Mesenchymal stem cell (in vitro differentiated cells and primary cell): Measurements from ENCODE around the gene RBAK.
A peak's percentile ranks its signal among the peaks of the same experiment; 100 is the strongest.

Experiments used
- DNase-seq: peaks from one replicate; pipeline ENCODE4 v3.0.0-alpha.2; 2013
- H2AFZ ChIP-seq: one replicate; pipeline ENCODE4 v1.6.1; 2013; ENCODE audit warnings: low read depth, mild to moderate bottlenecking, control low read depth, inconsistent platforms, low read length, moderate library complexity
- H2AK5ac ChIP-seq: 2 replicates; pipeline ENCODE4 v1.6.1; 2013; ENCODE audit warnings: low read length, moderate library complexity, mild to moderate bottlenecking, inconsistent platforms; ENCODE audit not compliant: severe bottlenecking
- H2BK120ac ChIP-seq: one replicate; pipeline ENCODE4 v1.6.1; 2013; ENCODE audit warnings: low read depth, mild to moderate bottlenecking, inconsistent platforms, low read length, moderate library complexity
- H2BK12ac ChIP-seq, 2 experiments: one replicate each; pipeline ENCODE4 v1.6.1; 2013; ENCODE audit warnings: inconsistent platforms in 2 of 2, low read length in 2 of 2, mild to moderate bottlenecking in 2 of 2, moderate library complexity in 2 of 2, control low read depth in 1 of 2
- H2BK15ac ChIP-seq: one replicate; pipeline ENCODE4 v1.6.1; 2013; ENCODE audit warnings: mild to moderate bottlenecking, low read depth, inconsistent platforms; ENCODE audit not compliant: poor library complexity, severe bottlenecking
- H2BK5ac ChIP-seq: 2 replicates; pipeline ENCODE4 v1.6.1; 2013; ENCODE audit warnings: low read depth, mild to moderate bottlenecking, low read length, control low read depth, inconsistent platforms; ENCODE audit not compliant: poor library complexity, severe bottlenecking
- H3K14ac ChIP-seq, 2 experiments: one replicate each; pipeline ENCODE4 v1.6.1; 2013; ENCODE audit warnings: inconsistent platforms in 2 of 2, low read length in 2 of 2, control low read depth in 1 of 2, mild to moderate bottlenecking in 1 of 2, moderate library complexity in 1 of 2
- H3K18ac ChIP-seq, 2 experiments: one replicate each; pipeline ENCODE4 v1.6.1; 2013; ENCODE audit warnings: inconsistent platforms in 2 of 2, low read length in 2 of 2, control low read depth in 1 of 2, low read depth in 1 of 2, mild to moderate bottlenecking in 1 of 2
- H3K23ac ChIP-seq, 2 experiments: one replicate each; pipeline ENCODE4 v1.6.1; 2013; ENCODE audit warnings: inconsistent platforms in 2 of 2, low read length in 2 of 2, mild to moderate bottlenecking in 2 of 2, moderate library complexity in 2 of 2, control low read depth in 1 of 2
- H3K27ac ChIP-seq: 2 replicates; pipeline ENCODE4 v1.5.1; 2013; ENCODE audit warnings: mild to moderate bottlenecking, moderate library complexity, low read length, control low read depth, inconsistent platforms; ENCODE audit not compliant: poor library complexity, severe bottlenecking
- H3K27me3 ChIP-seq, 2 experiments: 2 replicates each; pipeline versions ENCODE4 v1.6.1 to v1.7.0; 2013; ENCODE audit warnings: low read length in 2 of 2, mild to moderate bottlenecking in 2 of 2, moderate library complexity in 2 of 2, control low read depth in 1 of 2, inconsistent platforms in 1 of 2; ENCODE audit not compliant: control insufficient read depth in 1 of 2, insufficient read depth in 1 of 2
- H3K36me3 ChIP-seq, 2 experiments: 2 replicates each; pipeline versions ENCODE4 v1.6.1 to v1.7.0; 2013; ENCODE audit warnings: low read length in 2 of 2, control low read depth in 1 of 2, inconsistent platforms in 1 of 2, low read depth in 1 of 2, mild to moderate bottlenecking in 1 of 2; ENCODE audit not compliant: insufficient read depth in 2 of 2, control insufficient read depth in 1 of 2
- H3K4ac ChIP-seq, 2 experiments: one replicate each; pipeline ENCODE4 v1.6.1; 2013; ENCODE audit warnings: inconsistent platforms in 2 of 2, low read length in 2 of 2, mild to moderate bottlenecking in 2 of 2, moderate library complexity in 2 of 2, control low read depth in 1 of 2, low read depth in 1 of 2
- H3K4me1 ChIP-seq: 2 replicates; pipeline ENCODE4 v1.6.1; 2013; ENCODE audit warnings: low read depth, low read length, control low read depth; ENCODE audit not compliant: control insufficient read depth, insufficient read depth
- H3K4me2 ChIP-seq: 2 replicates; pipeline ENCODE4 v1.6.1; 2013; ENCODE audit warnings: low read length, mild to moderate bottlenecking, inconsistent platforms; ENCODE audit not compliant: poor library complexity, severe bottlenecking
- H3K4me3 ChIP-seq, 2 experiments: 2 replicates each; pipeline versions ENCODE4 v1.5.1 to v1.7.0; 2013; ENCODE audit warnings: low read length in 2 of 2, mild to moderate bottlenecking in 2 of 2, control low read depth in 1 of 2, low read depth in 1 of 2; ENCODE audit not compliant: insufficient read depth in 1 of 2
- H3K79me1 ChIP-seq: replicated peaks from 2 replicates; pipeline ENCODE4 v1.6.1; 2013; ENCODE audit warnings: mild to moderate bottlenecking, control low read depth, low read length, inconsistent platforms; ENCODE audit not compliant: poor library complexity, severe bottlenecking
- H3K9ac ChIP-seq: 2 replicates; pipeline ENCODE4 v1.7.0; 2013; ENCODE audit warnings: mild to moderate bottlenecking, low read length, moderate library complexity
- H3K9me3 ChIP-seq: 2 replicates; pipeline ENCODE4 v1.7.0; 2013; ENCODE audit warnings: mild to moderate bottlenecking, low read length; ENCODE audit not compliant: control insufficient read depth
- H4K8ac ChIP-seq: one replicate; pipeline ENCODE4 v1.6.1; 2013; ENCODE audit warnings: inconsistent platforms, mild to moderate bottlenecking, low read length, moderate library complexity
- H4K91ac ChIP-seq: one replicate; pipeline ENCODE4 v1.6.1; 2013; ENCODE audit warnings: mild to moderate bottlenecking, low read length, inconsistent platforms
- WGBS: methylation state at CpG from one replicate; pipeline ENCODE4 v1.1.7; 2013; ENCODE audit warnings: mixed read lengths; 5-methylcytosine and 5-hydroxymethylcytosine counted together

The RBAK gene

DNA sequence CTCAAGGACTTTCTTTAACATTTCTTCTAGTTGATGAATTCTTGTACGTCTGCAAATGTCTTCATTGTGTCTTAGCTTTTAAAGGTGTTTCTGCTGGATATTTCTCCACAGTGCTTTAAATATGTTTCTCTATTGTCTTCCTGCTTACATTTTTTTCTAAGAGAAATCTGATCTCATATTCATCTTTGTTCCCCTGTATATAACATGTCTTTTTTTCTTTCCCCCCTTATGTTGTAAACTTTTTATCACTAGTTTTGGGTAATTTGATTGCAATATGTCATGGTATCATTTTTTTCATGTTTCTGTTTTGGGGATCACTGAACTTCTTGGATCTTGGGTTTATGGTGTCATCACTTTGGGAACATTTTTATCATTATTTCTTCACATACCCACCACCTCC lies 7.5 kb downstream of the RBAK start:
- Histone ChIP-seq H3K4me3 (no peak overlapping the region), H3K79me1 (peaks cover 7% of the 10 kb centered on the region), H2BK12ac (no peak overlapping the region), H3K4me1 (no peaks in the 10 kb centered on the region), H3K4me2 (no peak overlapping the region), H3K23ac (no peak overlapping the region), H2BK5ac (no peak overlapping the region), H3K9ac (no peak overlapping the region), H2AK5ac (no peak overlapping the region), H3K27ac (no peak overlapping the region), H3K14ac (no peak overlapping the region), H2AFZ (no peak overlapping the region), H3K4ac (no peak overlapping the region), H2BK120ac (no peak overlapping the region), H3K36me3 (peaks cover 36 to 90% of the 10 kb centered on the region in 2 experiments), H3K9me3 (peaks cover 83% of the 10 kb centered on the region), H2BK15ac (no peak overlapping the region), H4K91ac (no peak overlapping the region), H3K18ac (no peak overlapping the region), H4K8ac (no peak overlapping the region), H3K27me3 (no peaks in the 10 kb centered on the region)
- DNase-seq, result no peak
- WGBS, result no CpG with 5 or more reads among the region's 1 CpG

DNA sequence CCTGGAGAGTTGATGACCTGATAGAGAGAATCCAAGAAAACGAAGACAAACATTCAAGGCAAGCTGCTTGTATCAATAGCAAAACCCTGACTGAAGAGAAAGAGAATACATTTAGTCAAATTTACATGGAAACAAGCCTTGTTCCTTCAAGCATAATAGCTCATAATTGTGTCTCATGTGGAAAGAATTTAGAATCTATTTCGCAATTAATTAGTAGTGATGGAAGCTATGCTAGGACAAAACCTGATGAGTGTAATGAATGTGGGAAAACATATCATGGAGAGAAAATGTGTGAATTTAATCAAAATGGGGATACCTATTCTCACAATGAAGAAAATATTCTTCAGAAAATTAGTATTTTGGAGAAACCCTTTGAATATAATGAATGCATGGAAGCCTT lies 18.0 kb downstream of the RBAK start:
- no peak overlapping the region for H3K18ac ChIP-seq
- H3K36me3 ChIP-seq, result peaks cover 27 to 96% of the 10 kb centered on the region in 2 experiments
- H3K27me3 ChIP-seq, result no peaks in the 10 kb centered on the region
- peaks cover 100% of the 10 kb centered on the region for H3K9me3 ChIP-seq
- peak overlapping the region in 1 of 2 experiments; percentile 75 for H3K4me3 ChIP-seq
- no peak overlapping the region for H4K8ac ChIP-seq
- no peak overlapping the region for H2BK120ac ChIP-seq
- no peak overlapping the region for H3K4ac ChIP-seq
- no peak overlapping the region for H2BK12ac ChIP-seq
- H3K14ac ChIP-seq, result no peak overlapping the region
- peaks cover 2% of the 10 kb centered on the region for H3K79me1 ChIP-seq
- no peak overlapping the region for H3K4me2 ChIP-seq
- H3K4me1 ChIP-seq, result no peaks in the 10 kb centered on the region
- no peak overlapping the region for H3K27ac ChIP-seq
- no peak overlapping the region for H2AK5ac ChIP-seq
- H2BK5ac ChIP-seq, result no peak overlapping the region
- H2AFZ ChIP-seq, result no peak overlapping the region
- no peak overlapping the region for H2BK15ac ChIP-seq
- 100% methylated on average over 1 of the region's 2 CpGs for WGBS
- peak; percentile 13 for DNase-seq
- H3K23ac ChIP-seq, result no peak overlapping the region
- H4K91ac ChIP-seq, result no peak overlapping the region
- no peak overlapping the region for H3K9ac ChIP-seq

DNA sequence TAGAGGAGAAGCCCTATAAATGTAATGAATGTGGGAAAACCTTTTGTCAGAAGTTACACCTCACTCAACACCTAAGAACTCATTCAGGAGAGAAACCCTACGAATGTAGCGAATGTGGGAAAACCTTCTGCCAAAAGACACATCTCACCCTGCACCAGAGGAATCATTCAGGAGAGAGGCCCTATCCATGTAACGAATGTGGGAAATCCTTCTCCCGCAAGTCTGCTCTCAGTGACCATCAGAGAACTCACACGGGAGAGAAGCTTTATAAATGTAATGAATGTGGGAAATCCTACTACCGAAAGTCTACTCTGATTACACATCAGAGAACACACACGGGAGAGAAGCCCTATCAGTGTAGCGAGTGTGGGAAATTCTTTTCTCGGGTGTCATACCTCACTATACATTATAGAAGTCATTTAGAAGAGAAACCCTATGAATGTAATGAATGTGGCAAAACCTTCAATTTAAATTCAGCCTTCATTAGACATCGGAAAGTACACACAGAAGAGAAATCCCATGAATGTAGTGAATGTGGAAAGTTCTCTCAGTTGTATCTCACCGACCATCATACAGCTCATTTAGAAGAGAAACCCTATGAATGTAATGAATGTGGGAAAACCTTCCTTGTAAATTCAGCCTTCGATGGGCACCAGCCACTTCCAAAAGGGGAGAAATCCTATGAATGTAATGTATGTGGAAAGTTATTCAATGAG lies 18.9 kb downstream of the RBAK start:
- peak; percentile 19 for DNase-seq
- H3K4ac ChIP-seq, result no peak overlapping the region

DNA sequence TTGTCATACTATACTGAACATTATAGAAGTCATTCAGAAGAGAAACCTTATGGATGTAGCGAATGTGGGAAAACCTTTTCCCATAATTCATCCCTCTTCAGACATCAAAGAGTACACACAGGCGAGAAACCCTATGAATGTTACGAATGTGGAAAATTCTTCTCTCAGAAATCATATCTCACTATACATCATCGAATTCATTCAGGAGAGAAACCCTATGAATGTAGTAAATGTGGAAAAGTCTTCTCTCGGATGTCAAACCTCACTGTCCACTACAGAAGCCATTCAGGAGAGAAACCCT lies 19.4 kb downstream of the RBAK start:
- 100% methylated on average over 3 of the region's 5 CpGs for WGBS
- Histone ChIP-seq H3K36me3 (peaks cover 26 to 83% of the 10 kb centered on the region in 2 experiments), H3K9ac (no peak overlapping the region), H3K4me3 (peak overlapping the region in 1 of 2 experiments; percentile 75), H3K4me1 (no peaks in the 10 kb centered on the region), H3K4me2 (no peak overlapping the region), H2BK12ac (no peak overlapping the region), H2BK5ac (no peak overlapping the region), H2AK5ac (no peak overlapping the region), H3K14ac (no peak overlapping the region), H3K9me3 (peaks cover 99% of the 10 kb centered on the region), H3K27ac (no peak overlapping the region), H4K8ac (no peak overlapping the region), H3K27me3 (no peaks in the 10 kb centered on the region), H3K23ac (no peak overlapping the region), H2AFZ (no peak overlapping the region), H3K18ac (no peak overlapping the region), H2BK120ac (no peak overlapping the region), H3K79me1 (peaks cover 2% of the 10 kb centered on the region), H3K4ac (no peak overlapping the region), H4K91ac (no peak overlapping the region), H2BK15ac (no peak overlapping the region)
- no peak for DNase-seq

More for the DNA sequence above, 18.9 kb downstream of the RBAK start:
- Histone ChIP-seq H2AK5ac (no peak overlapping the region), H4K91ac (no peak overlapping the region), H3K4me1 (no peaks in the 10 kb centered on the region), H3K23ac (no peak overlapping the region), H3K36me3 (peaks cover 22 to 88% of the 10 kb centered on the region in 2 experiments), H2AFZ (no peak overlapping the region), H2BK120ac (no peak overlapping the region), H3K18ac (no peak overlapping the region), H4K8ac (no peak overlapping the region), H3K27me3 (no peaks in the 10 kb centered on the region), H3K27ac (no peak overlapping the region), H2BK5ac (no peak overlapping the region), H3K79me1 (peaks cover 2% of the 10 kb centered on the region), H3K9me3 (peaks cover 99% of the 10 kb centered on the region), H2BK15ac (no peak overlapping the region), H2BK12ac (no peak overlapping the region), H3K4me3 (peak overlapping the region in 1 of 2 experiments; percentile 75), H3K4me2 (no peak overlapping the region), H3K14ac (no peak overlapping the region), H3K9ac (no peak overlapping the region)
- WGBS, result 96% methylated on average over 4 of the region's 12 CpGs
